ENCODE results near the gene ZNF629.

The ZNF629 gene

GRCh38 chr16:30760577-30761426 lies 26.2 kb downstream of the ZNF629 start:
- Histone ChIP-seq H3K4me1 (ENCODE audit: control insufficient read depth, insufficient read depth, low read length, poor library complexity, severe bottlenecking) (peaks cover 19% of the 10 kb centered on the region), H3K27ac (ENCODE audit: insufficient read depth, low read length, poor library complexity, severe bottlenecking) (peak overlapping the region; percentile 77), H3K9me3 (ENCODE audit: control insufficient read depth, low read length) (no peaks in the 10 kb centered on the region), H3K36me3 (ENCODE audit: control insufficient read depth, insufficient read depth, low read length) (peaks cover 31% of the 10 kb centered on the region), H3K27me3 (replicated peaks; ENCODE audit: control insufficient read depth, insufficient read depth, low read length, poor library complexity, severe bottlenecking) (no peaks in the 10 kb centered on the region), H3K4me3 (ENCODE audit: insufficient read depth, low read depth, low read length, poor library complexity, severe bottlenecking) (peak overlapping the region; percentile 97)
- no peak for DNase-seq

DNA sequence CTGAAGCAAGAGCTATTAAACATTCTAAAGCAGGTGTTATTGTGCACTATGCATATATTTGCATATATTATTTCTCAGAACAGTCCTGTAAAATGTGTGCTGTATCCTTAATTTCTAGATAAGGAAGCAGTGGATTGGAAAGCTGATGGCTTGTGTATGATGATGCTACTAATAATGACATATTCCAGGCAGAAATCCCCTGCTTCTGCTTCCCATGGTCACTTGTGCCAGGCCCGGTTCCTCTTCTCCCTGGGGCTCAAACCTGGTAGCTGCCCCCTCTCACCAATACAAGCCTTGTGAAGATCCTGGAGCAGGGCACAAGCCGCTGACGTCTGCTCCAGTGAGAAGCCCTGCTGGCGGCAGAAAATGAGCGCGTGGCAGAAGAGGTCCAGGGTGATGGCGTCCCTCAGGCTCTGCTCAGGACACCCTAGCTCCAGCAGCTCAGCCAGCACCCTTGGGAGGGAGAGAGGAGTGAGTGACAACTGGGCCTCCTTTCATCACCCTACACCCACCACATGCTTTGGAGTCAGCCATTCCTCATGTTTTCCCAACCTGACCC lies 26.9 kb downstream of the ZNF629 start:
- no peaks in the 10 kb centered on the region for H3K27me3 ChIP-seq (replicated peaks; ENCODE audit: control insufficient read depth, insufficient read depth, low read length, poor library complexity, severe bottlenecking)
- H3K27ac ChIP-seq (ENCODE audit: insufficient read depth, low read length, poor library complexity, severe bottlenecking): no peak overlapping the region
- H3K36me3 ChIP-seq (ENCODE audit: control insufficient read depth, insufficient read depth, low read length): peaks cover 24% of the 10 kb centered on the region
- no peak for DNase-seq
- H3K9me3 ChIP-seq (ENCODE audit: control insufficient read depth, low read length): no peaks in the 10 kb centered on the region
- no peak overlapping the region for H3K4me3 ChIP-seq (ENCODE audit: insufficient read depth, low read depth, low read length, poor library complexity, severe bottlenecking)
- H3K4me1 ChIP-seq (ENCODE audit: control insufficient read depth, insufficient read depth, low read length, poor library complexity, severe bottlenecking): peaks cover 19% of the 10 kb centered on the region

DNA sequence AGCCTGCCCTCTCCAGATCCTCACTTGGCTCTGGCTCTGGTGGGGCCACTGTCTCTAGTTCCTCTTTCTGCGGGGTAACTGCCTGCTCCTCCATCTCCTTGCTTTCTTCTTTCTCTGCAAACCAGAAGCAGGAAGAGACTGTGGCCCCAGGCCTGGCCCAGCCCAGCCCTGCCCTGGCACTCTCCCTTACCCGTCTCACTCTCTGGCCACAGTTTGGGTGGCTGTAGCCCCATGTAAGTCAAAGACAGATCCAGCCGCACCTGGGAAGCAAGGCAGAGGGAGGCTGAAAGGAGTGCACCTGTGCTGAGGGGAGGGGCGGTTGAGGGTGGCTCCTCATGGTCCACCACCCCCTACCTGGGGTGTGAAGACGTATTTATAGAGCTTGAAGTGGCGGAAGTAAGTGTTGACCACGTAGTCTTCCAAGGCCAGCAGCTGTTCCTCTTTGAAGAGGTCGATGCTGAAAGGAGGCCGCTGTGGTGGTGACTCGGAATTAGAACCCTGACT lies 28.0 kb downstream of the ZNF629 start:
- Histone ChIP-seq H3K9me3 (ENCODE audit: control insufficient read depth, low read length) (no peaks in the 10 kb centered on the region), H3K36me3 (ENCODE audit: control insufficient read depth, insufficient read depth, low read length) (peaks cover 22% of the 10 kb centered on the region), H3K27ac (ENCODE audit: insufficient read depth, low read length, poor library complexity, severe bottlenecking) (no peak overlapping the region), H3K4me1 (ENCODE audit: control insufficient read depth, insufficient read depth, low read length, poor library complexity, severe bottlenecking) (peaks cover 19% of the 10 kb centered on the region), H3K4me3 (ENCODE audit: insufficient read depth, low read depth, low read length, poor library complexity, severe bottlenecking) (no peak overlapping the region), H3K27me3 (replicated peaks; ENCODE audit: control insufficient read depth, insufficient read depth, low read length, poor library complexity, severe bottlenecking) (no peaks in the 10 kb centered on the region)
- DNase-seq: no peak

DNA sequence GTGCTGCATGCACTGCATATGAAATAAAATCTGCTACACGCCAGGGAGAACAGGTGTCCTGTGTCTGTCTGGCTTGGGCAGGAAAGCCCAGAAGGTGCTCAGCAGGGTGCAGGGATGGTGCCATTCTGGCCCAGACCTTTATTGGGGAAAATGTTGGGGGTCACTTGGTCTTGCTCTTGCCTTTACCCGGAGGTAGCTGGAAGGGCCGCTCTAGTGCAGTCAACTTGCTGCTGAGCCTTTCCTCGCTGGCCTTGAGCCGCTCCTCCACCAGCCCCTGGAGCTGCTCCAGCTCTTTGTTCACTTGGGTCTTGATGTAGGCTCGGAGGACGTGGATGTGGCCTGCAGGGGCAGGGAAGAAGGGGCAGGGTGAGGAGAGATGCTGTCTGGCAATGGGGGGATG lies 29.7 kb downstream of the ZNF629 start:
- H3K4me3 ChIP-seq (ENCODE audit: insufficient read depth, low read depth, low read length, poor library complexity, severe bottlenecking): no peak overlapping the region
- DNase-seq: no peak
- peaks cover 30% of the 10 kb centered on the region for H3K36me3 ChIP-seq (ENCODE audit: control insufficient read depth, insufficient read depth, low read length)
- no peaks in the 10 kb centered on the region for H3K27me3 ChIP-seq (replicated peaks; ENCODE audit: control insufficient read depth, insufficient read depth, low read length, poor library complexity, severe bottlenecking)
- H3K4me1 ChIP-seq (ENCODE audit: control insufficient read depth, insufficient read depth, low read length, poor library complexity, severe bottlenecking): peaks cover 8% of the 10 kb centered on the region
- no peak overlapping the region for H3K27ac ChIP-seq (ENCODE audit: insufficient read depth, low read length, poor library complexity, severe bottlenecking)
- no peaks in the 10 kb centered on the region for H3K9me3 ChIP-seq (ENCODE audit: control insufficient read depth, low read length)

GRCh38 chr16:30756781-30757100 lies 30.3 kb downstream of the ZNF629 start:
- Histone ChIP-seq H3K9me3 (ENCODE audit: control insufficient read depth, low read length) (no peaks in the 10 kb centered on the region), H3K27me3 (replicated peaks; ENCODE audit: control insufficient read depth, insufficient read depth, low read length, poor library complexity, severe bottlenecking) (no peaks in the 10 kb centered on the region), H3K36me3 (ENCODE audit: control insufficient read depth, insufficient read depth, low read length) (peaks cover 32% of the 10 kb centered on the region)

GRCh38 chr16:30755955-30756780 lies 30.8 kb downstream of the ZNF629 start:
- Histone ChIP-seq H3K27me3 (replicated peaks; ENCODE audit: control insufficient read depth, insufficient read depth, low read length, poor library complexity, severe bottlenecking) (no peaks in the 10 kb centered on the region), H3K9me3 (ENCODE audit: control insufficient read depth, low read length) (no peaks in the 10 kb centered on the region), H3K36me3 (ENCODE audit: control insufficient read depth, insufficient read depth, low read length) (peaks cover 37% of the 10 kb centered on the region), H3K4me1 (ENCODE audit: control insufficient read depth, insufficient read depth, low read length, poor library complexity, severe bottlenecking) (peaks cover 6% of the 10 kb centered on the region), H3K4me3 (ENCODE audit: insufficient read depth, low read depth, low read length, poor library complexity, severe bottlenecking) (no peak overlapping the region), H3K27ac (ENCODE audit: insufficient read depth, low read length, poor library complexity, severe bottlenecking) (no peak overlapping the region)
- DNase-seq: no peak

More at GRCh38 chr16:30756781-30757100, 30.3 kb downstream of the ZNF629 start:
- Histone ChIP-seq H3K4me3 (ENCODE audit: insufficient read depth, low read depth, low read length, poor library complexity, severe bottlenecking) (no peak overlapping the region), H3K27ac (ENCODE audit: insufficient read depth, low read length, poor library complexity, severe bottlenecking) (no peak overlapping the region), H3K4me1 (ENCODE audit: control insufficient read depth, insufficient read depth, low read length, poor library complexity, severe bottlenecking) (peaks cover 8% of the 10 kb centered on the region)
- DNase-seq: no peak

GRCh38 chr16:30753596-30753995 lies 33.4 kb downstream of the ZNF629 start:
- peaks cover 39% of the 10 kb centered on the region for H3K36me3 ChIP-seq (ENCODE audit: control insufficient read depth, insufficient read depth, low read length)
- DNase-seq: no peak
- no peak overlapping the region for H3K27ac ChIP-seq (ENCODE audit: insufficient read depth, low read length, poor library complexity, severe bottlenecking)
- H3K9me3 ChIP-seq (ENCODE audit: control insufficient read depth, low read length): no peaks in the 10 kb centered on the region
- H3K27me3 ChIP-seq (replicated peaks; ENCODE audit: control insufficient read depth, insufficient read depth, low read length, poor library complexity, severe bottlenecking): no peaks in the 10 kb centered on the region
- no peaks in the 10 kb centered on the region for H3K4me1 ChIP-seq (ENCODE audit: control insufficient read depth, insufficient read depth, low read length, poor library complexity, severe bottlenecking)
- no peak overlapping the region for H3K4me3 ChIP-seq (ENCODE audit: insufficient read depth, low read depth, low read length, poor library complexity, severe bottlenecking)

DNA sequence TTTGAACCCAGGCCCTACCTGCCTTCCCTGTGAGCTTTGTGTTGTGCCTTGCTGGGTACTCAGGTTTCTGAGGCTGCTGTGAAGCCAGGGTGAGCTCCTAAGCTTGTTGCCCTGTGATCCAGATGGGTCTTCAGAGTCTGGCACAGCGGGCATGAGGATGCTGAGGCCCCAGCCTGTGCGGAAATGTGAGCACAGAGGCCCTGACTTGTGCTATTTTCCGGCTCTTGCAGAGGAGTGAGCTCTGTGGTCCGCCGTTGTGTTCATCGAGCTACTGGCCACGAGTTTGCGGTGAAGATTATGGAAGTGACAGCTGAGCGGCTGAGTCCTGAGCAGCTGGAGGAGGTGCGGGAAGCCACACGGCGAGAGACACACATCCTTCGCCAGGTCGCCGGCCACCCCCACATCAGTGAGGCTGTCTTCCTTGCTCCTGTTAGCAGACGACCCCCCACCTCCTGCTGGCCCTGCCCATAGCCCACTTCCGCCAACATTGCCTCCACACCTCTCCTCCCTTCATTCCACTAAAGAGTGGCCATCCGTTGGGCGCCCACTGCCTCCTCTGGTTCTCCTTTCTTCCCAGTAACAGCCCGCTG lies 36.0 kb downstream of the ZNF629 start:
- Histone ChIP-seq H3K36me3 (ENCODE audit: control insufficient read depth, insufficient read depth, low read length) (peaks cover 33% of the 10 kb centered on the region), H3K4me3 (ENCODE audit: insufficient read depth, low read depth, low read length, poor library complexity, severe bottlenecking) (no peak overlapping the region), H3K27me3 (replicated peaks; ENCODE audit: control insufficient read depth, insufficient read depth, low read length, poor library complexity, severe bottlenecking) (no peaks in the 10 kb centered on the region), H3K4me1 (ENCODE audit: control insufficient read depth, insufficient read depth, low read length, poor library complexity, severe bottlenecking) (peaks cover 3% of the 10 kb centered on the region), H3K9me3 (ENCODE audit: control insufficient read depth, low read length) (no peaks in the 10 kb centered on the region), H3K27ac (ENCODE audit: insufficient read depth, low read length, poor library complexity, severe bottlenecking) (no peak overlapping the region)
- DNase-seq: no peak

- Histone ChIP-seq H3K36me3 (ENCODE audit: control insufficient read depth, insufficient read depth, low read length) (peaks cover 33% of the 10 kb centered on the region), H3K27ac (ENCODE audit: insufficient read depth, low read length, poor library complexity, severe bottlenecking) (no peak overlapping the region), H3K9me3 (ENCODE audit: control insufficient read depth, low read length) (no peaks in the 10 kb centered on the region), H3K4me1 (ENCODE audit: control insufficient read depth, insufficient read depth, low read length, poor library complexity, severe bottlenecking) (peaks cover 3% of the 10 kb centered on the region), H3K4me3 (ENCODE audit: insufficient read depth, low read depth, low read length, poor library complexity, severe bottlenecking) (no peak overlapping the region), H3K27me3 (replicated peaks; ENCODE audit: control insufficient read depth, insufficient read depth, low read length, poor library complexity, severe bottlenecking) (no peaks in the 10 kb centered on the region)
- no peak for DNase-seq
Measured at GRCh38 chr16:30750201-30750600, 36.8 kb downstream of the ZNF629 start.
